Jurkat, Clone E6-1 (cell line): Measurements from ENCODE around the gene KDM2A.
"Not testable (repeated sequence)": the region's sequence is repeated elsewhere in the genome, so short reads cannot be mapped to it uniquely, and the experiment has no call there.

Source experiments
- DNase-seq: peaks from one replicate; pipeline ENCODE4 v3.0.0-alpha.2; 2011; ENCODE audit warnings: low read depth, low spot score
- H3K4me3 ChIP-seq: 2 replicates; pipeline ENCODE4 v1.5.1; 2011; ENCODE audit warnings: mild to moderate bottlenecking, low read length, control low read depth, moderate library complexity

KDM2A gene

DNA sequence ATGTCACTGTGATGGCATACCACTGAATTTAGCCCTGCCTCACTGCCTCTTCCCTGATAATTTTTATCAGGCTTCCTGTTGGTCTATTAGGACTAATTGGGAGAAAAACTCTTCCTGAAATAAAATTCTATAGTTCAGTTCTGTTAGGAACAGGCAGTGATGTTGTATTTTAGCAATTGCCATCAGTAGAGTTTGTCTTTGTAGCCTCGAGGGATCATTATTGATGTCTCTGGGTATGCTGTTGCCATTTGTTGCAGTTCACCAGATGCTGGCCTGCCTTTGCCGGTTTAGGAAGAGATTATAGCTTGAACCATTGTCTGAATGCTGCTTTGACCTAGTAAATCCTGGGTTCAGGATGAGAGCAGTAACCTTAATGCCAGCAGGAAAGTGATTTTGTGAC is 41.0 kb downstream of the KDM2A start:
- DNase-seq: no peak
- H3K4me3 ChIP-seq: no peak overlapping the region

DNA sequence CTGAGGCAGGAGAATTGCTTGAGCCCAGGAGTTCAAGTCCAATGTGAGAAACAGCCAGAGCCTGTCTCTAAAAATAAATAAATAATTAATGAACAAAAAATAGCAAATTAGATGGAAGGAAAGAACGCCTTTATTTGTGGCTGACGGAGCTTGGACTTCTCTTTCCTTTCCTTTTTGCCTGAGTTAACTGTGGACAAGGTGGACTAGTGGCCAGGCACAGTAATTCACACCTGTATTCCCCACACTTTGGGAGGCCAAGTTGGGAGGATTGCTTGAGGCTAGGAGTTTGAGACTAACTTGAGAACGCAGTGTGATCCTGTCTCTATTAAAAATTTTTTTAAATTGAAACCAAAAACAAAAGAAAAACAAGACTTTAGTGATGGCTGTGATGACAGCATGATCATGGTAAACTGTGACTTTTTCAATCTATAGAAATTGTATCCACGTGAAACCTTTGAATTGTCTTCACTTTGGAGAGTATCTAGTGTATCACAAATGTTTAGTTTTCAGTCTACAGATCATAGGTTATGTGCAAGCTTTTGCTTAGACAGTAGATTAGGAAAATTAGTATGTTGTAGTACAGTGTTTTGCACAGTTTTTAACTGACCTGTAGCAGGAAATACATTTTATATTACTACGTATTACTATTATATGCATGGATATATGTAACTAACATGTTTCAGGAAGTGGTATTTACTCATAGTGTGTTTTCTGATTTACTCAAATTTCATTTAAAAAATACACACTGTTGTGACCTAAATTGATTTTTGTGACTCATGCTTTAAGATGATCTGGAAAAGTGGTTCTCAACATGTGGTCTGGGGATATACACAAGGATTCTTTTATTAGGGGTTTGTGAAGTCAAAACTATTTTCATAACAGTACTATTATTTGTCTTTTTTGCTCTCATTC is 42.1 kb downstream of the KDM2A start:
- DNase-seq: no peak

DNA sequence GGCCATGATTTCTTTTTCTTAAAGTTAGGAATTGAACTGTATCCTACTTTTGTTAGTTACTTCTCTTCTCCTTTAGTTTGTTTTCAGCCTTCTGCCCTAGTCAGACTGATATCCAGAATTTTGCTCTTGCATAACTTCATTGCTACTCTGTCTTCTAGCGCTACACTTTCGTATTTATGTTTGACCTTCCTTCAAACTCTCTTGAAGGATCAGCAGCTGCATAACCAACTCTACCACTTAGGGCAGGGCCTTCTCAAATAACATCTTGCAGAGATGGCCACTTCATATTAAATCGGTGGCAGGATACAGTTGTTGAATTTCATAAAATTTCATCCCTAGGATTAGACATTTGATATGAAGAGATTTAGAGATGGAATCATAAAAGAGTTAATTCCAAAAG is 43.9 kb downstream of the KDM2A start:
- no peak overlapping the region for H3K4me3 ChIP-seq
- DNase-seq: no peak

More for the DNA sequence above, 42.1 kb downstream of the KDM2A start:
- no peak overlapping the region for H3K4me3 ChIP-seq

DNA sequence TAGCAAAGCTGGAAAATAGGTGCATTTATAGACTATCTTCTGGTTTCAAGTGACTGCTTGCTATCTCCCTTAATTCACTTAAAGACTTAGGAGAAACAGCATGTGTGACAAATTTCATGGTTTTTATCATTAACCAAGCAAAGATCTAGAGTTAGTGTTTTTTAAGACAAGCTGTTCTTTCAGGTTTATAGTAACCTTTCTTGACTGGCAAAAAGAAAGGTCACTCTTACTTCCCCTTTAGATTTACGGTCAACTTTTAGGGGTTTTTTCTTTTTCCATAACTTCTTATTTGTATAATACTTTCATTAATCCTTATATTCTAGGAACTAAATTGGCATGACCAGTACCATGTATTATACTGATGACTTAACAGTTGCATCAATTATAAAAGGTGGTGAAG is 46.6 kb downstream of the KDM2A start:
- no peak overlapping the region for H3K4me3 ChIP-seq
- DNase-seq: no peak

DNA sequence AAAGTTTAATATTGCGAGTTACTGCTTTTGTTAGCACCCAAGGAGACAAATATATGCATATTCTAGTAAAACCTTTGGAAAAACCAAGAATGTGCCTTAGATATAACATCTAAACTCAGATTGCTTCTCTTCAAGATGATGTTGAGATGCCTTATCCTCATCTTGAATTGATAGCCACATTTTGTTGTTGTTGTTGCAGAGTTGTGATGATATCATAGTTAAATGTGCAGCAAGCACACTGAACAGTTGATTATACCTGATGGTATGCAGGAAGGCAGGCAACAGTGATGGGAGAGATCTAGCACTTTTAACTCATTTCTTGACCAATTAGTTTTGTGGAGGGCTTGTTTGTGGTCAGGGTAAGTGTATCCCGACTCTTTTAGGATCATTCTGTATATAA is 48.0 kb downstream of the KDM2A start:
- DNase-seq: no peak
- H3K4me3 ChIP-seq: no peak overlapping the region

DNA sequence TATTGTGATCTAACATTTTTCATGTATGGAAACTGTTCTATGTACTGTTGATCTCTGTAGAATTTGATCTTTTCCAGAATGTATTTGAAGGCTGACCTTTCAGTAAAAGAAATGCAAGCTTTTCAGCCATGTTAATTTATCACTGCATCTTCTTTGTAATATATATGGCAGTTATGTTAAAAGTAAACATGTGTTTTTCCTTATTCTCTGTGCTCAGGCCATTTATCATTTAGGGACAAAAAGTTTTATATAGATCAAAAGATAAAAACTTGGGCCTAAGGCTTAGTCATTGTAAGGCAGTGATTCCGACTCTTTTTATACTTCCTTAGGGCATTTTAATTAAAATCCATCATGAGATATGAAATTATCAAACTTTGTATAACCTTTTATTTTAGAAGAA is 48.7 kb downstream of the KDM2A start:
- H3K4me3 ChIP-seq: no peak overlapping the region
- no peak for DNase-seq

DNA sequence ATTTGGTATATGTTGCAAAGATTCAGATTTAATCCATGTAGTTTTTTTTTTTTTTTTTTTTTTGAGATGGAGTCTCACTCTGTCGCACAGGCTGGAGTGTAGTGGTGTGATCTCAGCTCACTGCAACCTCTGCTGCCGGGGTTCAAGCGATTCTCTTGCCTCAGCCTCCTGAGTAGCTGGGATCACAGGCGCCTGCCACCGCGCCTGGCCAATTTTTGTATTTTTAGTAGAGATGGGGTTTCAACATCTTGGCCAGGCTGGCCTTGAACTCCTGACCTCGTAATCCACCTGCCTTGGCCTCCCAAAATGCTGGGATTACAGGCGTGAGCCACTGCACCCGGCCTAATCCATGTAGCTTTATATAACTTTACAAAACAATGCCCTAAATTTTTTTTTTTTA is 49.8 kb downstream of the KDM2A start:
- H3K4me3 ChIP-seq, DNase-seq: not testable (repeated sequence)

DNA sequence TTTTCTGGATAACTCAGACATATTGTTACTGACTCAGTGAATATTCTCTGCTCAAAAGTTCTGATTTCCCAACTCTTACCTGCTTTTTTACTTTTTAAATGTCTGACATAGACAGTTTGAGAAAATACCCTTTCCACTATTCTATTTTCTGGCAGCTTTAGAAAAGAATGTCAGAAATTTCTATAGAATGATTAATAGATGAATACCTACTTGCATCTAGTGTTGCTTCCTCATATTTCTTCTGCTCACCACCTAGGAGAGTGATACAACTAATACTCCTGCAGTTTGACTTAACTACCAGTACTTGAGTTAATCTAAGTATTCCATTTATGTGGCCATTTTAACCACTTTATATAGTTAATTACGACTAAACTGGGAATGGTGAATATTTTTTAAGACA is 55.2 kb downstream of the KDM2A start:
- no peak overlapping the region for H3K4me3 ChIP-seq
- DNase-seq: no peak

DNA sequence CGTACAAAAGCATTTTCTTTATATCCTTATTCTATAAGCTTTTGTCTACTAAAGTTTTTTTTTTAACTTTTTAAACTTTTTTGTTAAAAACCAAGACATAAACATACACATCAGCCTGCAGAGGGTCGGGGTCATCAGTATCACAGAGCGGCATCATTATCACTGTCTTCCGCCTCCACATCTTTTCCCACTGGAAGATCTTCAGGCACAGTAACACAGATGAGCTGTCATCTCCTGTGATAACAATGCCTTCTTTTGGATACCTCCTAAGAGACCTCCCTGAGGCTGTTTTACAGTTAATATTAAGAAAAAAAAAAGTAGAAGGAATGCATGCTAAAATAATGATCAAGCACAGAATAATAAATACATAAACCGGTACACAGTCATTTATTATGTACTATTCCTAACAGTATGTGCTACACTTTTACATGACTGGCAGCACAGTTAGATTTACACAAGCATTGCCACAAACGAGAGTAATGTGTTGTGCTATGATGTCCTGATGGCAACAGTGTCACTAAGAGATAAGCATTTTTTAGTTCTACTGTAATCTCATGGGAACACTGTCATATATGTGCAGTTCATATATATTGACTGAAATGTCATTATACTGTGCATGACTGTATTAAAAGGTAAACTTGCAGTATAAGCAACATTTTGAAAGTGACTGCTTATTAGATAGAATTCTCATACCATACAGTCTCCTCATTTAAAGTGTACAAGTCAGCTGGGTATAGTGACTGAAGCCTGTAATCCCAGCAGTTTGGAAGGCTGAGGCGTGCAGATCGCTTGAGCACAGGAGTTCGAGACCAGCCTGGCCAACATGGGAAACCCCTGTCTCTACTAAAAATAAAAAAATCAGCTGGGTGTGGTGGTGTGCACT is 58.6 kb downstream of the KDM2A start:
- H3K4me3 ChIP-seq: no peak overlapping the region
- no peak for DNase-seq

DNA sequence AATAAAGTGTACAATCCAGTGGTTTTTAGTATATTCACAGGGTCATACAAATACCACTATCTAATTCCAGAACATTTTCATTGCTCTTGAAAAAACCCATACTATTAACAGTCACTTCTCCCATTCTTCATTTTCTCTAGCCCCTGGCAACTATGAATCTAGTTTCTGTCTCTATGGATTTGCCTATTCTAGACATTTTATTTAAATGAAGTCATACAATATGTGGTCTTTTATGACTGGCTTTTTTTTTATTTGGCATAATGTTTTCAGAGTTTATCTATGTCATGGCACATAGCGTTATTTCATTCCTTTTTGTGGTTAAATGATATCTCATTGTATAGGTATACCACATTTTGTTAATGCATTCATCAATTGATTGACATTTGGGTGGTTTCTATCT is 59.4 kb downstream of the KDM2A start:
- DNase-seq: no peak
- H3K4me3 ChIP-seq: no peak overlapping the region

DNA sequence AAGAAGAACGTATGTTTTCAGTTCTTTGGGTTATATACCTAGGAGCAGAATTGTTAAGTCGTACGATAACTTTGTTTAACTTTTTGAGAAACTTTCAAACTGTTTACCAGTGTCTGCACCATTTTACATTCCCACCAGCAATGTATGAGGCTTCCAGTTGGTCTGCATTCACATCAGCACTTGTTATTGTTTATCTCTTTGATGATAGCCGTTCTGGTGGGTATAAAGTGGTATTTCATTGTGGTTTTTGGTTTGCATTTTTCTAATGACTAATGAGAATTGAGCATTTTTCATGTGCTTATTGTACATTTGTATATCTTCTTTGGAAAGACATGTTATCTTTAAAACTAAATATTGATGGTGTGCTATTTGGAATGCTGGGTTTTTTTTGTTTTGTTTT is 59.8 kb downstream of the KDM2A start:
- H3K4me3 ChIP-seq: no peak overlapping the region
- no peak for DNase-seq

DNA sequence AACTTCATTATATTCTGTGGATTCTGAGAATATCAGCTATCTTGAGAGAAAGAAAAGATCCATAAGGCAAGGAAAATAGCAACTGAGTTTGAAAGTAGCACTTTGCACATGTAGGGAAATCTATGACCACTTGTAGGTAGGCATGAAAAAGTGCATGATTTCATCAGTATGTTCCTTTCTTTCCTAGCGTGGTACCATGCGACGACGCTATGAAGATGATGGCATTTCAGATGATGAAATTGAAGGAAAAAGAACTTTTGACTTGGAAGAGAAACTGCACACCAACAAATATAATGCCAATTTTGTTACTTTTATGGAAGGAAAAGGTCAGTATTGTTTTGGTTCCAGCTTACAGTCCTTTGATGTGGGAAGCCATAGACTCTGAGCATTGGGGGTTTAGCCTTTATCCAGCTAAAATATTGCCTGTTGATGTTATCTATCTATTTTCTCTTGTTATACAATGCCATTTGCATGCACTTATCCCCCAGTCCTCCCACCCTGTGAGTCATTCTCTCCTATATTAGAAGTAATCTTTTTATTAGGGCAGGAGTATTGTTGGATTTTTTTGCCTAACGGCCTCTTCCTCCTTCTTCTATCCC is 60.9 kb downstream of the KDM2A start:
- DNase-seq: no peak
- no peak overlapping the region for H3K4me3 ChIP-seq

DNA sequence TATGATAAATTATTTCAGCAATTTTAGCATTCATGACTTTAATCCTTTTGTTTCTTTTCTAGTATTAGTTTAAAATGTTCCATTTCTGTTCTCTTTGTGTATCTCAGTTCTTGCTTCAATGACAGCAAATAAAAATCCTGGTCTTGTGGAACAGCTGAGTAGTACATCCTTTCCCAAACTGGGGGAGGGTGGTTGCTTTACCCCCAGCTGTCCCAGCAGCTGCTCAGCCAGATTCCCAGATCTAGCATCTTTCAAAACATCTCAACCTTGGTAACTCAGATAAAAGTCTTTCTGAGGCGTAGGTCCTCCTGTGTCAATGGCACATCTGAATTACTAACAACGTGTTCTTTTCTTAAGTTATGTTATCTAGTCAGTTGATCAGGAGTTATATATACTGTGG is 75.0 kb downstream of the KDM2A start:
- DNase-seq: no peak
- no peak overlapping the region for H3K4me3 ChIP-seq

DNA sequence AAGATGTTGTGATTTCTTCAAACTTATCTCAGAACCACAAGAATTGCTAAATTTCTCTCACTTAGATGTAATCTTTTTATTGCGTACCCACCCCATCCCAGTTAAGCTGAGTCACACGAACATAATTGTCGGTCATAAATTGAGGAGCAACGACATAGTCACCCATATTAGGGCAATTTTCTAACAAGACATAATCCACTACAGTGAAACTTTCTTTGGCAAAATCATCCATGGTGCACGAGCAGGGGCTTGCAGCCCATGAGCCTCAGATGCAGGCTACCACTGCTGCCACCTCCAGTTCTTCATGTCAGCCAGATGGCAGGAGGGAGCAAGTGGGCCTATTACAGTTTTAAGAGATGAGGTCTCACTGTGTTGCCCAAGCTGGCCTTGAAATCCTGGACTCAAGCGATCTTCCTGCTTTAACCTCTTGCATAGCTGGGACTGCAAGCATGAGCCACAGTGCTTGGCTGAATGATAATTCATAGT is 77.0 kb downstream of the KDM2A start:
- DNase-seq: no peak
- no peak overlapping the region for H3K4me3 ChIP-seq

DNA sequence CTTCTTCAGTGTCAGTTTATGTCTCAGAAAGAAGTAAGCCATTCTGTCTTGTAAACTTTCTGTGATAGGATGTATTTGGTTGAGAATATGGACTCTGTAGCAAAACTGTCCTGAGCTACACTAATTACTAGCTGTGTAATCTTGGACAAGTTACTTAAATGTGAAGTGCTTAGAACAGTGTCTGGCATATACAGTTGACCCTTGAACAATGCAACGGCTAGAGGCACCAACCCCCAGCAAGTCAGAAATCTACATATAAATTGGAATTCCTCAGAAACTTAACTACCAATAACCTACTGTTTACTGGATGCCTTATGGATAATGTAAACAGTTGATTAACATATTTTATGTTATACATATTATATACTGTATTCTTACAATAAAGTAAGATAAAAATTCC is 78.5 kb downstream of the KDM2A start:
- DNase-seq: no peak
- H3K4me3 ChIP-seq: no peak overlapping the region

DNA sequence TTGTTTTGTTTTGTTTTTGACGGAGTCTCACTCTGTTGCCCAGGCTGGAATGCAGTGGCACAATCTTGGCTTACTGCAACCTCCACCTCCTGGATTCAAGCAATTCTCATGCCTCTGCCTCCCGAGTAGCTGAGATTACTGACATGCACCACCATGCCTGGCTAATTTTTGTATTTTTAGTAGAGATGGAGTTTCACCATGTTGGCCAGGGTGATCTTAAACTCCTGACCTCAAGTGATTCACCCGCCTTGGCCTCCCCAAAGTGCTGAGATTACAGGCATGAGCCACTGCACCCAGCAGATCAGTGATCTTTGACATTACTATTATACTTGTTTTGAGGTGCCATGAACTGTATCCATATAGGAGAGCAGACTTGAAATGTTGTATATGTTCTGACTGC is 79.7 kb downstream of the KDM2A start:
- not testable (repeated sequence) for DNase-seq, H3K4me3 ChIP-seq

DNA sequence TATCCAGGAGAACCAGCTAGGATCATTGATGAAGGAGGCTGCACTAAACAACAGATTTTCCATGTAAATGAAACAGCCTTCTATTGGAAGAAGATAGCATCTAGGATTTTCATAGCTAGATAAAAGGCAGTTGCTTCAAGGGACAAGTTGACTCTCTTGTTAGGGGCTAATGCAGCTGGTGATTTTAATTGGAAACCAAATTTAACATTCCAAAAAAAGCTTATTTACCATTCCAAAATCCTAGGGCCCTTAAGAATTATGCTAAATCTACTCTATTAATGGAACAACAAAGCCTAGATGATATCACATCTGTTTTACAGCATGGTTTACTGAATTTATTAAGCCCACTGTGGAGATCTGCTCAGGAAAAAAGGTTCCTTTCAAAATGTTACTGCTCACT is 80.7 kb downstream of the KDM2A start:
- no peak for DNase-seq
- no peak overlapping the region for H3K4me3 ChIP-seq

DNA sequence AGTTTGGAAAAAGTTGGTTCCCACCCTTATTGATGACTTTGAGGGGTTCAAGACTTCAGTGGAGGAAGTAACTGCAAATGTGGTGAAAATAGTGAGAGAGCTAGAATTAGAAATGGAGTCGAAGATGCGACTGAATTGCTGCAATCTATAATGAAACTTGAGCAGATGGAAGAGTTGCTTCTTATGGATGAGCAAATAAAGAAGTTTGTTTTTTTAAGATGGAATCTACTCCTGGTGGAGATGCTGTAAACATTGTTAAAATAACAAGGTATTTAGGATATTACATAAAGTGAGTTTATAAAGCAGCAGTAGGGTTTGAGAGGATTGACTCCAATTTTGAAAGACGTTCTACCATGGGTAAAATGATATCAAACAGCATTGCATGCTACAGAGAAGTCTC is 83.0 kb downstream of the KDM2A start:
- DNase-seq: no peak

DNA sequence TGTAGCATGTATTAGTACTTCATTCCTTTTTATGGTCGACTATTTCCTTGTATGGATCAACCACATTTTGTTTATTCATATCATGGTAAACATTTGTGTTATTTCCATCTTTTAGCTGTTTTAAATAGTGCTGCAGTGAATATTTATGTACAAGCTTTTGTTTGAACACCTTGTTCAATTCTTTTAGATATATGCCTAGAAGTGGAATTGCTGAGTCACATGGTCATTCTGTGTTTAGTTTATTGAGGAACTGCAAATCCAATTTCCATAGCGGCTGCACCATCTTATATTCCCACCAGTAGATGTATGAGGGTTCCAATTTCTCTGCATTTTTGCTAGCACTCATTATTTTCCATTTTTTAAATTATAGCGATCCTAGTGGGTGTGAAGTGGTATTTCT is 85.8 kb downstream of the KDM2A start:
- DNase-seq: no peak

More for the DNA sequence above, 83.0 kb downstream of the KDM2A start:
- H3K4me3 ChIP-seq: no peak overlapping the region

DNA sequence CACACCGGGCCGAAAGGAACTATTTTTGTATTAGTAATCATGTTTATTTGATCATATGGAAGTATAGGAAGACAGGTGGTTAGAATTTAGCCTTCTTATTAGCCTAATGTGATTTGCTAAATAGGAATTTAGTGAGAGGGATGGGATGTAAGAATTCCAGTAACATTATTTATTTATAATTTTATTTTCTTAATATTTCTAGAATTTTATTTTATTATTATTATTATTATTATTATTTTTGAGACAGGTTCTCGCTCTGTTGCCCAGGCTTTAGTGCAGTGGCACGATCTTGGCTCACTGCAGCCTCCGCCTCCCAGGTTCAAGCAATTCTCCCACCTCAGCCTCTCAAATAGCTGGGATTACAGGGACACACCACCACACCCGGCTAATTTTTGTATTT is 90.2 kb downstream of the KDM2A start:
- not testable (repeated sequence) for DNase-seq

More for the DNA sequence above, 85.8 kb downstream of the KDM2A start:
- H3K4me3 ChIP-seq: no peak overlapping the region

More for the DNA sequence above, 90.2 kb downstream of the KDM2A start:
- not testable (repeated sequence) for H3K4me3 ChIP-seq
